Uterus (tissue), 4 donors: ENCODE measurements around the gene IL1A. TPM values are rescaled to one million over a fixed set of nuclear protein-coding genes. Genes with fewer than 3 reads are reported as not detected.

ENCODE experiments used
- DNase-seq, 2 donors: peaks; one replicate each; pipeline ENCODE4 v3.0.0-alpha.2; 2019 to 2020
- H3K27ac ChIP-seq, 2 donors: fragments of 200-600 bp; sonication (generic); 1 replicate in 1 of 2; 2 replicates in 1 of 2; pipeline ENCODE4 v1.5.1; 2016 to 2018
- H3K27me3 ChIP-seq, 2 donors: fragments of 200-600 bp; sonication (generic); one replicate each; pipeline ENCODE4 v1.5.1; 2018 to 2019; ENCODE audit warnings: control low read depth in 1 of 2
- H3K36me3 ChIP-seq, 2 donors: fragments of 200-600 bp; sonication (generic); one replicate each; pipeline ENCODE4 v1.5.1; 2019; ENCODE audit warnings: control low read depth in 1 of 2
- H3K4me1 ChIP-seq, 2 donors: fragments of 200-600 bp; sonication (generic); one replicate each; pipeline ENCODE4 v1.5.1; 2018 to 2019; ENCODE audit warnings: control low read depth in 1 of 2
- H3K4me3 ChIP-seq, 2 donors: fragments of 200-600 bp; sonication (generic); 1 replicate in 1 of 2; 2 replicates in 1 of 2; pipeline ENCODE4 v1.5.1; 2018 to 2019; ENCODE audit warnings: mild to moderate bottlenecking in 1 of 2
- H3K9me3 ChIP-seq, 2 donors: fragments of 200-600 bp; sonication (generic); one replicate each; pipeline ENCODE4 v1.5.1; 2019; ENCODE audit warnings: control low read depth in 1 of 2
- CTCF ChIP-seq, 4 experiments: fragments of 200-600 bp in 2 of 4; fragments of 450-650 bp in 2 of 4; sonication (generic) in 2 of 4; IDR thresholded peaks; one replicate each; pipeline ENCODE4 v1.5.1; 2016 to 2019; ENCODE audit warnings: antibody characterized with exemption in 4 of 4, mild to moderate bottlenecking in 2 of 4, moderate library complexity in 1 of 4
- POLR2A ChIP-seq, 2 donors: fragments of 450-650 bp; IDR thresholded peaks; one replicate each; pipeline ENCODE4 v1.6.1; 2016; ENCODE audit warnings: antibody characterized with exemption in 2 of 2, mild to moderate bottlenecking in 1 of 2, moderate library complexity in 1 of 2
- intact Hi-C: fragments of 100-400 bp; cut with DNase I; formaldehyde crosslinking; loops from one replicate; pipeline ENCODE4 v1.15.1; 2023; ENCODE audit warnings: low total_unique reads
- total RNA-seq, 4 donors: library from RNA; depleted of rRNA in 3 of 4; stranded (reverse); fragments of >200 nt in 3 of 4; gene quantifications; one replicate each; pipeline versions ENCODE4 v1.1.0 to v1.2.4, GENCODE V29; 2014 to 2023
- donor health status: DM: yes; HTN: yes; CAD: no.

Gene IL1A
- total RNA-seq, 4 donors from 2014 or later: 0.41 TPM; not detected in 3

- H3K27me3 ChIP-seq: no peaks in the 10 kb centered on the region
- no peak overlapping the region for H3K4me3 ChIP-seq
- no peaks in the 10 kb centered on the region for H3K9me3 ChIP-seq
- DNase-seq: no peak
- H3K27ac ChIP-seq: no peak overlapping the region
- no peaks in the 10 kb centered on the region for H3K4me1 ChIP-seq
- H3K36me3 ChIP-seq: no peaks in the 10 kb centered on the region
- intact Hi-C loops: no loop called here
- TF ChIP-seq POLR2A (IDR thresholded peaks at IDR 0.05): no peak
- no peak for TF ChIP-seq CTCF (IDR thresholded peaks at IDR 0.05)
Measured at GRCh38 chr2:112750560-112750843, 33.8 kb downstream of the IL1A start.

GRCh38 chr2:112749755-112750559 is 34.3 kb downstream of the IL1A start:
- no peaks in the 10 kb centered on the region for H3K9me3 ChIP-seq
- TF ChIP-seq CTCF (IDR thresholded peaks at IDR 0.05) (peak; percentile 33 to 58 (median 50)), POLR2A (IDR thresholded peaks at IDR 0.05) (no peak)
- no peak overlapping the region for H3K27ac ChIP-seq
- H3K4me3 ChIP-seq: no peak overlapping the region
- no peaks in the 10 kb centered on the region for H3K4me1 ChIP-seq
- peak in 1 of 2 donors; percentile 24 for DNase-seq
- intact Hi-C loops: no loop called here
- H3K36me3 ChIP-seq: no peaks in the 10 kb centered on the region
- no peaks in the 10 kb centered on the region for H3K27me3 ChIP-seq

- no peak overlapping the region for H3K27ac ChIP-seq
- H3K27me3 ChIP-seq: no peaks in the 10 kb centered on the region
- intact Hi-C loops: no loop called here
- H3K9me3 ChIP-seq: no peaks in the 10 kb centered on the region
- TF ChIP-seq POLR2A (IDR thresholded peaks at IDR 0.05): no peak
- no peak for TF ChIP-seq CTCF (IDR thresholded peaks at IDR 0.05)
- no peaks in the 10 kb centered on the region for H3K36me3 ChIP-seq
- DNase-seq: no peak
- no peaks in the 10 kb centered on the region for H3K4me1 ChIP-seq
- H3K4me3 ChIP-seq: no peak overlapping the region
Measured at GRCh38 chr2:112740527-112740926, 43.8 kb downstream of the IL1A start.

- Histone ChIP-seq H3K4me1 (no peaks in the 10 kb centered on the region), H3K4me3 (no peak overlapping the region), H3K9me3 (no peaks in the 10 kb centered on the region), H3K27me3 (no peaks in the 10 kb centered on the region), H3K27ac (no peak overlapping the region), H3K36me3 (no peaks in the 10 kb centered on the region)
- no peak for DNase-seq
- TF ChIP-seq CTCF (IDR thresholded peaks at IDR 0.05) (no peak), POLR2A (IDR thresholded peaks at IDR 0.05) (no peak)
- intact Hi-C loops: no loop called here
Measured at GRCh38 chr2:112737542-112738232, 46.6 kb downstream of the IL1A start.

GRCh38 chr2:112733871-112734270 is 50.4 kb downstream of the IL1A start:
- Histone ChIP-seq H3K27ac (no peak overlapping the region), H3K36me3 (no peaks in the 10 kb centered on the region), H3K9me3 (no peaks in the 10 kb centered on the region), H3K4me3 (no peak overlapping the region), H3K4me1 (no peaks in the 10 kb centered on the region), H3K27me3 (no peaks in the 10 kb centered on the region)
- DNase-seq: no peak
- TF ChIP-seq POLR2A (IDR thresholded peaks at IDR 0.05) (no peak), CTCF (IDR thresholded peaks at IDR 0.05) (no peak)
- intact Hi-C loops: no loop called here
